K562 (cell line): ENCODE measurements around the gene CASKIN1. TPM values are rescaled to one million over a fixed set of nuclear protein-coding genes. Genes with fewer than 3 reads are reported as not detected.

ENCODE experiments used
- ATAC-seq: fragments of 200-7000 bp; cut with Tn5 transposase; 3 replicates; pipeline ENCODE4 v1.9.1; 2020; ENCODE audit warnings: moderate library complexity
- BruUV-seq: library from RNA; stranded (reverse); fragments of 400-500 nt; replicated peaks from 2 replicates; lab custom pipeline; 2021; lab: Mats Ljungman, UMichigan
- CTCF ChIA-PET: fragments of 300-600 bp; formaldehyde crosslinking; extraction: SDS; loops from one replicate; lab custom pipeline; 2021; ENCODE audit warnings: low intra/inter-chr PET ratio; lab: Yijun Ruan, JAX
- POLR2A ChIA-PET: fragments of 300-600, 350-650 bp; sonication (Branson Sonifier 250); formaldehyde crosslinking; extraction: SDS; loops from one replicate; lab custom pipeline; 2021; ENCODE audit warnings: antibody characterized with exemption, inconsistent platforms; lab: Yijun Ruan, JAX
- DNase-seq, 4 experiments: peaks; one replicate each; pipeline versions ENCODE4 v3.0.0 to v3.0.0-alpha.2; 2011 to 2018; ENCODE audit warnings: low spot score in 3 of 4, mixed read lengths in 3 of 4; ENCODE audit errors: extremely low read depth in 1 of 4
- FAIRE-seq: peaks from 2 replicates; lab custom pipeline; 2011; peaks lifted over from hg19 to GRCh38; lab: Jason Lieb, UNC
- H2AFZ ChIP-seq: 2 replicates; pipeline ENCODE4 v1.6.0; 2011; ENCODE audit warnings: low read depth, low read length, control low read depth, inconsistent platforms
- H3K27ac ChIP-seq: fragments of 200-600 bp; 3 replicates; pipeline ENCODE4 v1.8.0; 2011; ENCODE audit warnings: low read depth, mild to moderate bottlenecking, control low read depth, inconsistent platforms, low read length, moderate library complexity, mixed read lengths; ENCODE audit errors: extremely low read depth
- H3K27me3 ChIP-seq, 2 experiments: fragments of 300-600 bp in 1 of 2; 2 replicates in 1 of 2; 3 replicates in 1 of 2; pipeline versions ENCODE4 v1.6.0 to v1.8.0; 2011; ENCODE audit warnings: inconsistent platforms in 2 of 2, low read length in 2 of 2, mild to moderate bottlenecking in 1 of 2, mixed read lengths in 1 of 2, moderate library complexity in 1 of 2; ENCODE audit not compliant: control insufficient read depth in 2 of 2, insufficient read depth in 2 of 2
- H3K36me3 ChIP-seq: fragments of 300-600 bp; 3 replicates; pipeline ENCODE4 v1.8.0; 2011; ENCODE audit warnings: mild to moderate bottlenecking, low read length, inconsistent platforms; ENCODE audit not compliant: control insufficient read depth, insufficient read depth
- H3K4me1 ChIP-seq, 2 experiments: fragments of 200-600 bp in 1 of 2; replicated peaks in 1 of 2; 2 replicates in 1 of 2; 3 replicates in 1 of 2; pipeline versions ENCODE4 v1.5.1 to v1.8.0; 2011; ENCODE audit warnings: inconsistent platforms in 2 of 2, low read length in 2 of 2, mild to moderate bottlenecking in 1 of 2, mixed read lengths in 1 of 2, moderate library complexity in 1 of 2; ENCODE audit not compliant: control insufficient read depth in 2 of 2, insufficient read depth in 2 of 2
- H3K4me2 ChIP-seq: 2 replicates; pipeline ENCODE4 v1.6.1; 2011; ENCODE audit warnings: low read length, control low read depth, inconsistent platforms, mixed read lengths; ENCODE audit not compliant: insufficient read depth
- H3K4me3 ChIP-seq: fragments of 200-600 bp; sonication (generic), shearing (Covaris generic); 2 replicates; pipeline ENCODE4 v1.5.1; 2016; ENCODE audit warnings: control low read depth, inconsistent platforms
- H3K79me2 ChIP-seq: fragments of 200-600 bp; 3 replicates; pipeline ENCODE4 v1.8.0; 2011; ENCODE audit warnings: low read length, inconsistent platforms; ENCODE audit not compliant: control insufficient read depth, insufficient read depth
- H3K9ac ChIP-seq, 2 experiments: 2 replicates each; pipeline versions ENCODE4 v1.6.0 to v1.6.1; 2011; ENCODE audit warnings: low read depth in 2 of 2, low read length in 2 of 2, control low read depth in 1 of 2, inconsistent platforms in 1 of 2, mild to moderate bottlenecking in 1 of 2, mixed read lengths in 1 of 2; ENCODE audit not compliant: insufficient read depth in 1 of 2
- H3K9me1 ChIP-seq: one replicate; pipeline ENCODE4 v1.6.0; 2011; ENCODE audit warnings: inconsistent platforms, mild to moderate bottlenecking, low read length, moderate library complexity; ENCODE audit not compliant: control insufficient read depth, insufficient read depth
- H3K9me3 ChIP-seq: replicated peaks from 2 replicates; pipeline ENCODE4 v1.5.1; 2011; ENCODE audit warnings: low read depth, low read length, inconsistent platforms; ENCODE audit not compliant: control insufficient read depth, insufficient read depth
- H4K20me1 ChIP-seq: replicated peaks from 2 replicates; pipeline ENCODE4 v1.6.1; 2011; ENCODE audit warnings: low read length, inconsistent platforms, mixed read lengths; ENCODE audit not compliant: control insufficient read depth, insufficient read depth
- BCOR ChIP-seq: fragments of 450-650 bp; IDR thresholded peaks from 2 replicates; pipeline ENCODE4 v1.6.1; 2016
- HIVEP1 ChIP-seq: fragments of 250-450 bp; sonication (Bioruptor Pico); IDR thresholded peaks from 2 replicates; pipeline ENCODE4 v1.4.0; 2020; ENCODE audit warnings: mild to moderate bottlenecking
- MAZ ChIP-seq, 2 experiments: fragments of 450-650 bp in 1 of 2; sonication (generic) in 1 of 2; formaldehyde crosslinking; IDR thresholded peaks in 1 of 2; conservative IDR thresholded peaks in 1 of 2; 2 replicates each; pipeline versions ENCODE4 v1.4.0 to v1.5.0; 2020; ENCODE audit warnings: mild to moderate bottlenecking in 1 of 2, missing genetic modification reagents in 1 of 2
- MXI1 ChIP-seq: IDR thresholded peaks from 2 replicates; pipeline ENCODE4 v1.6.1; 2011; ENCODE audit warnings: low read depth, mild to moderate bottlenecking, improper control_type of control experiment, low read length
- NFE2L1 ChIP-seq: fragments of 450-650 bp; IDR thresholded peaks from 2 replicates; pipeline ENCODE4 v1.6.1; 2016; ENCODE audit warnings: missing genetic modification characterization, low read depth, mild to moderate bottlenecking, missing compliant biosample characterization, moderate library complexity, borderline replicate concordance
- NFRKB ChIP-seq: fragments of 450-650 bp; IDR thresholded peaks from 2 replicates; pipeline ENCODE4 v1.6.1; 2016; ENCODE audit warnings: low read depth
- RBM25 ChIP-seq: fragments of 200-400 bp; formaldehyde crosslinking; IDR thresholded peaks from 2 replicates; pipeline ENCODE4 v1.6.1; 2018; ENCODE audit warnings: low read length, low read depth, moderate library complexity; ENCODE audit not compliant: severe bottlenecking
- WGBS: fragments of 100-300 bp; shearing (Covaris generic); methylation state at CpG from one replicate; pipeline ENCODE4 v1.1.6; 2016; ENCODE audit warnings: low coverage, mixed read lengths; ENCODE audit not compliant: insufficient coverage; ENCODE audit errors: missing lambda C conversion rate; 5-methylcytosine and 5-hydroxymethylcytosine counted together
- in situ Hi-C: fragments of 300-500 bp; cut with MboI; formaldehyde crosslinking; loops from 4 replicates; pipeline ENCODE4 v1.15.0; 2018; ENCODE audit warnings: inconsistent platforms, mixed read lengths
- intact Hi-C: fragments of 100-400 bp; cut with micrococcal nuclease; formaldehyde crosslinking; loops from 2 replicates; pipeline ENCODE4 v1.14.2; 2022
- polyA plus RNA-seq, 8 experiments: library from polyadenylated mRNA; depleted of rRNA in 4 of 8; stranded (reverse) in 5 of 8; unstranded in 3 of 8; fragments of >200 nt; fragmentation: Nextera tagmentation in 2 of 8; fragmentation: Illumina TruSeq in 1 of 8; extraction: Ambion mirVana in 2 of 8; extraction: Trizol in 1 of 8; gene quantifications; 2 replicates each; pipeline versions ENCODE4 v1.2.1 to v1.2.3, GENCODE V29; 2011 to 2014; ENCODE audit warnings: inconsistent platforms in 1 of 8, missing spikeins in 1 of 8
- total RNA-seq, 7 experiments: library from RNA; depleted of rRNA in 6 of 7; stranded (reverse); fragments of >200 nt in 6 of 7; fragmentation: Illumina TruSeq in 2 of 7; extraction: Trizol in 2 of 7; gene quantifications; 2 replicates each; pipeline versions ENCODE4 v1.2.1 to v1.2.3, GENCODE V29; 2011 to 2021; ENCODE audit warnings: low replicate concordance in 1 of 7

The CASKIN1 gene
- total and polyA plus RNA-seq, 9 of the 15 experiments (the other 6 are each of a cell fraction or from before 2014, with no cell fraction given) = 0.15 to 4.5 (median 1.5) TPM; not detected in 2

DNA sequence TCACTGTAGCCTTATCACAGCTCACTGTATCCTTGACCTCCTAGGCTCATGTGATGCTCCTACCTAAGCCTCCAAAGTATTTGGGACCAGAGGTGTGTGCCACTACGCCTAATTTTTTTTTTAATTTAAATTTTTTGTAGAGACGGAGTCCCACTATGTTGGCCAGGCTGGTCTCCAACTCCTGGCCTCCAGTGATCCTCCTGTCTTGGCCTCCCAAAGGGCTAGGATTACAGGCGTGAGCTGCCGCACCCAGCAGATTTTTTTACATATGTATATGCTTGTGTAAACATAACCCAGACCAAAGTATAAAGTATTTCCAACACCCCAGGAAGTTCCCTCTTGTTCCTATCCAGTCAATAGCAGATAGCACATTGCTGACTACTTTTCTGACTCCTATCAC is 19.9 kb upstream of the CASKIN1 start:
- peak overlapping the region; percentile 97 for H3K27ac ChIP-seq
- H3K9me3 ChIP-seq = no peaks in the 10 kb centered on the region
- peaks cover 13% of the 10 kb centered on the region; the same call in 1 of the 2 replicates for H4K20me1 ChIP-seq
- BruUV-seq = no TSS peak
- ChIA-PET CTCF (no interaction called here), POLR2A (interaction anchor here (1.0 to 3.1 kb wide), 5 partner anchors 10 to 61 kb away, joined by 4 to 17 read pairs (median 6); partner anchors contain the start of genes ECI1 and TRAF7)
- DNase-seq = no peak
- no peaks in the 10 kb centered on the region for H3K27me3 ChIP-seq
- H3K36me3 ChIP-seq = peaks cover 22% of the 10 kb centered on the region; the same call in 2 of the 3 replicates
- H3K4me2 ChIP-seq = peak overlapping the region; percentile 68
- H3K4me1 ChIP-seq = peaks cover 20 to 63% of the 10 kb centered on the region in 2 experiments; a peak in 4 of 5 replicates
- TF ChIP-seq NFRKB (no peak), RBM25 (peak; percentile 23), BCOR (0 out of 2 replicates have a peak, but pooled peaks have one; percentile 14), MAZ (CRISPR knock-in tag; conservative IDR thresholded peaks at IDR 0.05 in 1 of 2, IDR thresholded peaks at IDR 0.05 in 1 of 2) (no peak), NFE2L1 (tag) (no peak), MXI1 (no peak), HIVEP1 (no peak)
- H3K4me3 ChIP-seq = peak overlapping the region; percentile 55
- H3K9ac ChIP-seq = peak overlapping the region; percentile 63 to 88
- no peak for ATAC-seq
- no peaks in the 10 kb centered on the region for H3K9me1 ChIP-seq
- H2AFZ ChIP-seq = peak overlapping the region; percentile 2; the same call in 1 of the 2 replicates
- peaks cover 40% of the 10 kb centered on the region for H3K79me2 ChIP-seq
- intact Hi-C loops = no loop called here
- in situ Hi-C loops = no loop called here
- 54% methylated on average over 4 of the region's 4 CpGs for WGBS
- peak; percentile 44 for FAIRE-seq
